Brain microvascular endothelial cell (primary cell): ENCODE results near the gene SRRM5.
A peak's percentile ranks its signal among the peaks of the same experiment; 100 is the strongest.

Experiments
- DNase-seq: peaks from one replicate; pipeline ENCODE4 v3.0.0-alpha.2; 2020
- H3K27ac ChIP-seq: fragments of 250-450 bp; sonication (Bioruptor Pico); 2 replicates; pipeline ENCODE4 v1.5.1; 2020; ENCODE audit warnings: mild to moderate bottlenecking, moderate library complexity
- H3K27me3 ChIP-seq: fragments of 250-450 bp; sonication (Bioruptor Pico); replicated peaks from 2 replicates; pipeline ENCODE4 v1.5.1; 2020; ENCODE audit warnings: mild to moderate bottlenecking
- H3K36me3 ChIP-seq: fragments of 250-450 bp; sonication (Bioruptor Pico); replicated peaks from 2 replicates; pipeline ENCODE4 v1.5.1; 2020; ENCODE audit warnings: mild to moderate bottlenecking
- H3K4me3 ChIP-seq: 2 replicates; pipeline ENCODE4 v1.5.1; 2011; ENCODE audit warnings: low read depth, mild to moderate bottlenecking, control low read depth, low read length, moderate library complexity
- CTCF ChIP-seq: IDR thresholded peaks from 2 replicates; pipeline ENCODE4 v1.5.1; 2011; ENCODE audit warnings: low read depth, mild to moderate bottlenecking, moderate library complexity, low read length, control low read depth, inconsistent platforms; ENCODE audit errors: missing control alignments
- in situ Hi-C: cut with HindIII; loops from 2 replicates; pipeline ENCODE4 v1.10.0; 2017; ENCODE audit warnings: low sequenced_read_pairs, low pct_ligation_motif_present

SRRM5 gene

GRCh38 chr19:43616954-43617353, 5.1 kb downstream of the SRRM5 start:
- TF ChIP-seq CTCF = no peak
- Histone ChIP-seq H3K36me3 (no peaks in the 10 kb centered on the region), H3K27me3 (no peaks in the 10 kb centered on the region), H3K4me3 (no peak overlapping the region), H3K27ac (no peak overlapping the region)
- in situ Hi-C loops = no loop called here
- DNase-seq = no peak

- Histone ChIP-seq H3K36me3 (no peaks in the 10 kb centered on the region), H3K27ac (peak overlapping the region; percentile 90), H3K27me3 (no peaks in the 10 kb centered on the region), H3K4me3 (peak overlapping the region; percentile 79)
- TF ChIP-seq CTCF = no peak
- in situ Hi-C loops = no loop called here
- peak; percentile 36 for DNase-seq
Measured at GRCh38 chr19:43618921-43619261, 7.0 kb downstream of the SRRM5 start.

GRCh38 chr19:43619262-43620060, 7.6 kb downstream of the SRRM5 start, which contains the start of gene ZNF428:
Gene ZNF428 (minus strand): TSS chr19:43619629. CDS start chr19:43614304, 5,325 bp downstream.
- no peaks in the 10 kb centered on the region for H3K27me3 ChIP-seq
- peak; percentile 1 for TF ChIP-seq CTCF
- no peaks in the 10 kb centered on the region for H3K36me3 ChIP-seq
- in situ Hi-C loops = no loop called here
- H3K4me3 ChIP-seq = peak within 1 kb of the TSS; percentile 79
- H3K27ac ChIP-seq = peak within 1 kb of the TSS; percentile 90
- peak; percentile 84 for DNase-seq

GRCh38 chr19:43620061-43621001, 8.4 kb downstream of the SRRM5 start:
- in situ Hi-C loops = no loop called here
- TF ChIP-seq CTCF = no peak
- Histone ChIP-seq H3K4me3 (peak overlapping the region; percentile 79), H3K27ac (peak overlapping the region; percentile 90), H3K27me3 (no peaks in the 10 kb centered on the region), H3K36me3 (no peaks in the 10 kb centered on the region)
- DNase-seq = no peak

GRCh38 chr19:43622070-43622469, 10.2 kb downstream of the SRRM5 start:
- in situ Hi-C loops = no loop called here
- Histone ChIP-seq H3K27ac (no peak overlapping the region), H3K27me3 (no peaks in the 10 kb centered on the region), H3K36me3 (no peaks in the 10 kb centered on the region), H3K4me3 (no peak overlapping the region)
- no peak for DNase-seq
- TF ChIP-seq CTCF = no peak
